GM12878 (cell line): ENCODE results near the gene ARIH2. TPM values are rescaled to one million over a fixed set of nuclear protein-coding genes. Genes with fewer than 3 reads are reported as not detected.
A peak's percentile ranks its signal among the peaks of the same experiment; 100 is the strongest.

Experiments
- ATAC-seq: fragments of 200-7000 bp; cut with Tn5 transposase; 3 replicates; pipeline ENCODE4 v1.9.1; 2020; ENCODE audit warnings: mild to moderate bottlenecking, moderate library complexity
- BruUV-seq: library from RNA; stranded (reverse); fragments of 400-500 nt; replicated peaks from 2 replicates; lab custom pipeline; 2021; lab: Mats Ljungman, UMichigan
- CTCF ChIA-PET: fragments of 300-600 bp; sonication (Branson Sonifier 250); formaldehyde crosslinking; extraction: SDS; loops from one replicate; lab custom pipeline; 2021; ENCODE audit warnings: inconsistent platforms; lab: Yijun Ruan, JAX
- POLR2A ChIA-PET: fragments of 350-600 bp; formaldehyde crosslinking; extraction: SDS; loops from one replicate; lab custom pipeline; 2021; ENCODE audit warnings: inconsistent platforms; lab: Charles Lee
- RAD21 ChIA-PET: fragments of 300-600 bp; sonication (Branson Sonifier 250); formaldehyde crosslinking; loops from one replicate; lab custom pipeline; 2023; ENCODE audit warnings: antibody characterized with exemption; ENCODE audit not compliant: unreplicated experiment; lab: Charles Lee
- SMC1A ChIA-PET: fragments of 300-600 bp; sonication (Branson Sonifier 250); formaldehyde crosslinking; loops from one replicate; lab custom pipeline; 2023; ENCODE audit not compliant: unreplicated experiment, uncharacterized antibody; lab: Charles Lee
- DNase-seq: peaks from one replicate; pipeline ENCODE4 v3.0.0-alpha.2; 2011; ENCODE audit warnings: low read depth, low spot score
- FAIRE-seq: peaks from 3 replicates; lab custom pipeline; 2011; peaks lifted over from hg19 to GRCh38; lab: Jason Lieb, UNC
- H2AFZ ChIP-seq: 2 replicates; pipeline ENCODE4 v1.6.0; 2011; ENCODE audit warnings: low read depth, low read length, control low read depth; ENCODE audit not compliant: control insufficient read depth
- H3K27ac ChIP-seq: 2 replicates; pipeline ENCODE4 v1.5.1; 2011; ENCODE audit warnings: control low read depth; ENCODE audit not compliant: control insufficient read depth, insufficient read depth
- H3K27me3 ChIP-seq, 2 experiments: replicated peaks in 1 of 2; 2 replicates each; pipeline versions ENCODE4 v1.6.0 to v1.6.1; 2011; ENCODE audit warnings: low read length in 1 of 2; ENCODE audit not compliant: control insufficient read depth in 2 of 2, insufficient read depth in 2 of 2
- H3K36me3 ChIP-seq, 2 experiments: 2 replicates each; pipeline ENCODE4 v1.5.1; 2011; ENCODE audit warnings: low read length in 1 of 2; ENCODE audit not compliant: control insufficient read depth in 2 of 2, insufficient read depth in 2 of 2
- H3K4me1 ChIP-seq: 2 replicates; pipeline ENCODE4 v1.6.1; 2011; ENCODE audit warnings: mild to moderate bottlenecking, low read length, moderate library complexity, mixed read lengths; ENCODE audit not compliant: control insufficient read depth, insufficient read depth
- H3K4me2 ChIP-seq: 2 replicates; pipeline ENCODE4 v1.6.0; 2011; ENCODE audit warnings: control low read depth; ENCODE audit not compliant: control insufficient read depth, insufficient read depth
- H3K4me3 ChIP-seq: fragments of 200-600 bp; sonication (generic); 2 replicates; pipeline ENCODE4 v1.5.1; 2016
- H3K79me2 ChIP-seq: 2 replicates; pipeline ENCODE4 v1.6.0; 2011; ENCODE audit warnings: low read length; ENCODE audit not compliant: control insufficient read depth, insufficient read depth
- H3K9ac ChIP-seq: 2 replicates; pipeline ENCODE4 v1.8.0; 2011; ENCODE audit warnings: low read length, control low read depth, mixed read lengths; ENCODE audit not compliant: control insufficient read depth, insufficient read depth
- H3K9me3 ChIP-seq: replicated peaks from 3 replicates; pipeline ENCODE4 v1.5.1; 2011; ENCODE audit warnings: mild to moderate bottlenecking, low read length; ENCODE audit not compliant: control insufficient read depth, insufficient read depth
- H4K20me1 ChIP-seq: 2 replicates; pipeline ENCODE4 v1.6.0; 2011; ENCODE audit not compliant: control insufficient read depth, insufficient read depth
- ATF2 ChIP-seq: IDR thresholded peaks from 2 replicates; pipeline ENCODE4 v1.6.1; 2012; ENCODE audit warnings: low read length, inconsistent platforms
- CHD2 ChIP-seq: IDR thresholded peaks from 2 replicates; pipeline ENCODE4 v1.6.1; 2011; ENCODE audit warnings: low read depth, low read length, improper control_type of control experiment, borderline replicate concordance
- CREM ChIP-seq: IDR thresholded peaks from 2 replicates; pipeline ENCODE4 v1.6.1; 2014; ENCODE audit warnings: antibody characterized with exemption, low read depth
- CUX1 ChIP-seq: IDR thresholded peaks from 2 replicates; pipeline ENCODE4 v1.6.1; 2012; ENCODE audit warnings: improper control_type of control experiment, low read depth, low read length; ENCODE audit not compliant: insufficient replicate concordance
- ETV6 ChIP-seq, 2 experiments: fragments of 450-650 bp in 1 of 2; IDR thresholded peaks in 1 of 2; conservative IDR thresholded peaks in 1 of 2; 2 replicates each; pipeline ENCODE4 v1.6.1; 2014; ENCODE audit warnings: antibody characterized with exemption in 1 of 2, borderline replicate concordance in 1 of 2, low read depth in 1 of 2, mild to moderate bottlenecking in 1 of 2, moderate library complexity in 1 of 2
- IKZF2 ChIP-seq, 2 experiments: fragments of 450-650 bp; IDR thresholded peaks; 2 replicates each; pipeline ENCODE4 v1.6.1; 2017; ENCODE audit warnings: mild to moderate bottlenecking in 2 of 2, moderate library complexity in 2 of 2
- POLR2AphosphoS5 ChIP-seq: IDR thresholded peaks from 2 replicates; pipeline ENCODE4 v1.6.1; 2011; ENCODE audit warnings: mild to moderate bottlenecking, low read length, inconsistent platforms
- RUNX3 ChIP-seq: IDR thresholded peaks from 2 replicates; pipeline ENCODE4 v1.6.1; 2012; ENCODE audit warnings: low read length, inconsistent platforms
- WGBS: methylation state at CpG from one replicate; pipeline ENCODE4 v1.1.6; 2016; ENCODE audit warnings: low lambda C conversion rate; ENCODE audit not compliant: insufficient replicate concordance, insufficient coverage; ENCODE audit errors: missing lambda C conversion rate; 5-methylcytosine and 5-hydroxymethylcytosine counted together
- in situ Hi-C: fragments of 300-500 bp; cut with MboI; formaldehyde crosslinking; loops from 9 replicates; pipeline ENCODE4 v1.14.3; 2018; ENCODE audit warnings: mixed read lengths
- intact Hi-C: fragments of 100-400 bp; cut with micrococcal nuclease; formaldehyde crosslinking; loops from one replicate; pipeline ENCODE4 v1.14.2; 2022; ENCODE audit not compliant: unreplicated experiment
- polyA plus RNA-seq, 11 experiments: library from polyadenylated mRNA; depleted of rRNA in 4 of 11; unstranded in 6 of 11; stranded (reverse) in 5 of 11; fragments of >200 nt; fragmentation: Nextera tagmentation in 4 of 11; fragmentation: Illumina TruSeq in 1 of 11; extraction: Ambion mirVana in 4 of 11; extraction: Trizol in 1 of 11; gene quantifications; 1 replicate in 1 of 11; 2 replicates in 10 of 11; pipeline versions ENCODE4 v1.2.1 to v1.2.3, GENCODE V29; 2011 to 2016; ENCODE audit warnings: inconsistent platforms in 2 of 11, missing spikeins in 2 of 11, low read depth in 1 of 11
- total RNA-seq, 4 experiments: library from RNA; depleted of rRNA in 3 of 4; stranded (reverse); fragments of >200 nt in 3 of 4; fragmentation: Illumina TruSeq in 1 of 4; extraction: Trizol in 1 of 4; gene quantifications; 2 replicates each; pipeline versions ENCODE4 v1.2.1 to v1.2.3, GENCODE V29; 2013 to 2021
- TF ChIP-seq, protein P1 (sequence below): IDR thresholded peaks from 2 replicates; pipeline ENCODE4 v1.6.1; 2012; ENCODE audit warnings: low read depth, low read length, improper control_type of control experiment

ARIH2 gene
- total and polyA plus RNA-seq, 10 of the 15 experiments (the other 5 are each of a cell fraction or from before 2014, with no cell fraction given): 18.7 to 74.7 (median 63.7) TPM

- TF ChIP-seq ETV6 (conservative IDR thresholded peaks at IDR 0.05 in 1 of 2, IDR thresholded peaks at IDR 0.05 in 1 of 2; ENCODE audit: borderline replicate concordance in 1 of 2, low read depth in 1 of 2): no peak
These were observed 70.6 kb downstream of the ARIH2 start (continued) for GRCh38 chr3:48989126-48989795.

- intact Hi-C loops (loop anchor here (2.0 to 5.0 kb wide), 4 partner anchors 17 to 102 kb away; partner anchors contain the start of genes QRICH1 and WDR6), in situ Hi-C loops (no loop called here)
- no TSS peak for BruUV-seq
- ATAC-seq (peak; percentile 84), DNase-seq (peak; percentile 35), FAIRE-seq (no peak)
- H2AFZ ChIP-seq: peak within 1 kb of the TSS; percentile 96
- H3K9ac ChIP-seq: peak within 1 kb of the TSS; percentile 87
- peaks cover 19% of the 10 kb centered on the region for H3K4me1 ChIP-seq
- no peaks in the 10 kb centered on the region for H4K20me1 ChIP-seq
- ChIA-PET POLR2A (interaction anchor here (0.6 to 6.6 kb wide), 10 partner anchors 18 to 379 kb away, joined by 3 to 67 read pairs (median 4); partner anchors contain the start of genes IMPDH2, NDUFAF3, QRICH1 and USP19), SMC1A (interaction anchor here (0.9 to 6.1 kb wide), 7 partner anchors 18 to 459 kb away, joined by 3 to 57 read pairs (median 4); partner anchors contain the start of genes IMPDH2, NDUFAF3, QRICH1 and USP19), RAD21 (interaction anchor here (1.0 to 3.8 kb wide), 11 partner anchors 13 to 459 kb away, joined by 3 to 44 read pairs (median 4); partner anchors contain the start of genes IMPDH2, QRICH1 and WDR6), CTCF (interaction anchor here (0.5 to 5.8 kb wide), 15 partner anchors 17 to 538 kb away, joined by 3 to 123 read pairs (median 5); partner anchors contain the start of genes DALRD3, IMPDH2, NDUFAF3 and QRICH1)
- peak within 1 kb of the TSS; percentile 81 for H3K4me2 ChIP-seq
- H3K36me3 ChIP-seq: peaks cover 1 to 2% of the 10 kb centered on the region in 2 experiments; a peak in 3 of 4 replicates
- no peaks in the 10 kb centered on the region for H3K9me3 ChIP-seq
- peak within 1 kb of the TSS; percentile 93 for H3K4me3 ChIP-seq
- peaks cover 28% of the 10 kb centered on the region for H3K79me2 ChIP-seq
- no peaks in the 10 kb centered on the region for H3K27me3 ChIP-seq
- H3K27ac ChIP-seq: peak within 1 kb of the TSS; percentile 79
- 1% methylated on average over 67 of the region's 91 CpGs for WGBS
- TF ChIP-seq, protein P1, sequence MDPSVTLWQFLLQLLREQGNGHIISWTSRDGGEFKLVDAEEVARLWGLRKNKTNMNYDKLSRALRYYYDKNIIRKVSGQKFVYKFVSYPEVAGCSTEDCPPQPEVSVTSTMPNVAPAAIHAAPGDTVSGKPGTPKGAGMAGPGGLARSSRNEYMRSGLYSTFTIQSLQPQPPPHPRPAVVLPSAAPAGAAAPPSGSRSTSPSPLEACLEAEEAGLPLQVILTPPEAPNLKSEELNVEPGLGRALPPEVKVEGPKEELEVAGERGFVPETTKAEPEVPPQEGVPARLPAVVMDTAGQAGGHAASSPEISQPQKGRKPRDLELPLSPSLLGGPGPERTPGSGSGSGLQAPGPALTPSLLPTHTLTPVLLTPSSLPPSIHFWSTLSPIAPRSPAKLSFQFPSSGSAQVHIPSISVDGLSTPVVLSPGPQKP: no peak; the same call in 1 of the 2 replicates
- peak; percentile 57; the same call in 1 of the 2 replicates for TF ChIP-seq RUNX3
- no peak for TF ChIP-seq CUX1
- peak; percentile 65; the same call in 1 of the 2 replicates for TF ChIP-seq CHD2
- TF ChIP-seq CREM: peak; percentile 84
- peak; percentile 31; the same call in 1 of the 2 replicates for TF ChIP-seq POLR2AphosphoS5
- peak; percentile 75 to 76 for TF ChIP-seq IKZF2 (IDR thresholded peaks at IDR 0.05)
- no peak for TF ChIP-seq ATF2
These were observed 71.4 kb downstream of the ARIH2 start, which contains the start of gene P4HTM for GRCh38 chr3:48989796-48990635. TSS of gene P4HTM (plus strand) at chr3:48990241. CDS start at chr3:48990257, 16 bp downstream.
